Non-pigmented ciliary epithelial cell (primary cell): ENCODE results near the gene DAPK1.
A peak's percentile ranks its signal among the peaks of the same experiment; 100 is the strongest.

Experiments used
- DNase-seq: peaks from one replicate; pipeline ENCODE4 v3.0.0-alpha.2; 2010; ENCODE audit warnings: low read depth

Gene DAPK1

DNA sequence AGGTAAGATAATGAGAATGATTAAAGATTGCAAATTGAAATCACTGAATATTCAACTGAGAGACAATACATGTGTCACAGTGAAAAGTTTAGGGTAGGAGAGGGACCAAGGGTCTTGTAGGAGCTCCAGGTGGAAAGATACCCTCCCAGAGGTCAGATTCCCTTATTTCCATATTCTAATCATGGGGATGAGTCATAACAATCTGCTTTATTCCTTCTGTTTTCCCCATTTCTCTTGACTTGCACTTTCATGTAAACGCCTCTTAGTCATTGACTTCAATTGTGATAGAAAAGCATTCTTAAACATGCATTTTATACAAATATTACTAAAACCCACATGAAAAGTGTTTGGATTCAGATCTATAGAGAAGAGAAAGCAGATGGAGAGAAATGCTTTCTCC lies 147.0 kb downstream of the DAPK1 start:
- DNase-seq, result no peak

DNA sequence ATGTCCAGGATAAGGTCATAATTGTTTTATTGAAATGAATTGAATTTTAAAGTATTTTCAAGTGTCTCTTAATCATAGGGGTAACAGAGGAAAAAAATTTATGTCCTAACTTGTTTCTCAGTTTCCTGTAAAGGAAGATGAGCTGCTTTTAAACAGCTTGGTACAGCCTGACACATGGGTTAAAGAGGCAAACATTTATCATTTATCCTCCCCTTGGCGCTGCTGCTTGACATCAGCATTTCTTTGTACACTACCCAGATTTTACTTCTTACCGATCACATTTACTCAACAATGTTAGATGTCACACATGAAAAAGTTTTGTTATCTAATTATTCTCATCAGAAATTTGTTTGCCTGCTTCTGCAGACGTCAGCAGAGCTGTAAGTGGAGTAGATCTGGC lies 148.9 kb downstream of the DAPK1 start:
- DNase-seq, result no peak

DNA sequence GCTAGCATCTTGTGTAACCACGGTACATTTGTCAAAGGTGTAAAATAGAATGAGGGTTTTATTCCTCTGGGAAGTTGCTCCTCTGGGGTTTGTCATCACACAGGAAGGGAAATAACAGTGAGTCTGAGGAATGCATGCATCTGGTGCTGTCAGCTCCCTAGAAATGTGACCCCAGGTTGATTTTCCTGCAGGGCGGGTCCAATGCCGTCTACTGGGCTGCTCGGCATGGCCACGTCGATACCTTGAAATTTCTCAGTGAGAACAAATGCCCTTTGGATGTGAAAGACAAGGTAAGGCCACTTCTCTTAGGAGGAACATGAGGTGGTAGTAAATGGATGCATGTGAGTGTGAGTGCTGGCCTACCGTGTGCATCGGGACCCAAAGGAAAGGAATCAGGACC lies 149.4 kb downstream of the DAPK1 start:
- no peak for DNase-seq

DNA sequence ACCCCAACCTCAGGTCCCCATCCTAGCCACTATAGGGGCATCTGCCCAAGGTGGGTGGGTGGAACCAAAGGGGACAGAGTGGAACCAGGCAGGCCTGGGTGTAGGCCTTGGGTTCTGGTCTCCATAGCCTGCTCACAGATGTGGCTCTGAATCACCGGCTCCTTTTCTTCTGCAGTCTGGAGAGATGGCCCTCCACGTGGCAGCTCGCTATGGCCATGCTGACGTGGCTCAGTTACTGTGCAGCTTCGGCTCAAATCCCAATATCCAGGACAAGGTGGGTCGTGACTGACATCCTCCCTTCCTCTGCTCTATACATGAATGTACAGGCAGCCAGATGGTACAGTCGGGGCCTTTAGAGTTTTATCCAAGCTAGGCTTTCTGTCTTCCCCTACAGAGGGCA lies 150.9 kb downstream of the DAPK1 start:
- no peak for DNase-seq

DNA sequence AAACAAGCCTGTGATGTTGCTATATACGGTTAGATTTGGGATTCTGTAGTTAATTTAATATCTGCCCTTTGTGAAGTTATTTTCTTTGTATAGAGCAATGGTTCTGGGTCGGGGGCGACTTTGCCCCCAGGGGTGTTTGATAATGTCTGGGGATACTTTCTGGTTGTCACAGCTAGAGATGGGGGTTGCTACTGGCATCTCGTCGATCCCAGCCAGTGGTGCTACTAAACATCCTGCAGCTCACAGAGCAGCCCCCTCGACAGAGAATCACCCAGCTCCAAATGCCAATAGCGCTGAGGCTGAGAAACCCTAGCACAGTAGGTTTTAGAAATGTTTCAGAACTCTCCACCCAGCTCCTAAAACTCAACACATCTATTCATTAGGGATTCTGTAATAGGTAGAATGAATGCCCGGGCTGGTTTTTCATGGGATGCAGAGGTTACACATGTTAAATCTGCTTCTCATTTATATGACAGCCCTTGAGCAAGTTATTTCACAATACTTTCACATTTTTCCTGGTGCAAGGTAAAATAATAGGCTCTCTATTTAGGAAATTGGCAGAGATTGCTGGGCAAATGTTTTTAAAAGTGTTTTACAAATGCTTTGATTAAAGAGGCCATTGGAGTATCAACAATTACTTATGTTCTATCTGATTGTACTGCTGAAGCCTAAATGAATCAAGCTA lies 153.1 kb downstream of the DAPK1 start:
- no peak for DNase-seq

DNA sequence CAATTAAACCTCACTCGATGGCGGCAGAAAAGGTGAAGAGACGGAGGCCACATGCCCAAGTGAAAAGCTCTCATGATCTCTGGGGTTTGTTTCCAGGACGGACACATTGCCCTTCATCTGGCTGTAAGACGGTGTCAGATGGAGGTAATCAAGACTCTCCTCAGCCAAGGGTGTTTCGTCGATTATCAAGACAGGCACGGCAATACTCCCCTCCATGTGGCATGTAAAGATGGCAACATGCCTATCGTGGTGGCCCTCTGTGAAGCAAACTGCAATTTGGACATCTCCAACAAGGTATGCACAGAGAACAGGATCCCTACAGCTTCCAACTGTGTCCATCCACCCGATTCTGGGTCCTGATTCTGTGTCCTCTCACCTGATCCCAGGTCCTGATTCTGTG lies 153.8 kb downstream of the DAPK1 start:
- DNase-seq, result no peak

DNA sequence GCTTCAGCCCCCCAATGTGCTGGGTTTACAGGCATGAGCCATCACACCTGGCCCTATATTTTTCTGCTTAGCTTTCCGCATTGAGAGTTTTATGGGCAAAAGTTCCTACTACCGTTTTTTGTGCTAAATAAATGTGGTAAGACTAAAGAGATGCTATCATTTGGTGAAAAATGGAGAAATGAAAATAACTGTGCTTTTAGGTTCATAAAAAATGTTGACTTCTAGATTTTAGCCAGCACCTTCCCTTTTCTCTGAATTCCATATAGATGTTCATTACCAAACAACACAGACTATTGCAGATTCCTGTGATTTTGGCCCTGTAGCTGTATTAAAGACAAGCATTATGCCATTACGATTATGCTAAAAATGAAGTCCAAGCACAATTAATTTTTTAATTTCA lies 156.3 kb downstream of the DAPK1 start:
- no peak for DNase-seq

DNA sequence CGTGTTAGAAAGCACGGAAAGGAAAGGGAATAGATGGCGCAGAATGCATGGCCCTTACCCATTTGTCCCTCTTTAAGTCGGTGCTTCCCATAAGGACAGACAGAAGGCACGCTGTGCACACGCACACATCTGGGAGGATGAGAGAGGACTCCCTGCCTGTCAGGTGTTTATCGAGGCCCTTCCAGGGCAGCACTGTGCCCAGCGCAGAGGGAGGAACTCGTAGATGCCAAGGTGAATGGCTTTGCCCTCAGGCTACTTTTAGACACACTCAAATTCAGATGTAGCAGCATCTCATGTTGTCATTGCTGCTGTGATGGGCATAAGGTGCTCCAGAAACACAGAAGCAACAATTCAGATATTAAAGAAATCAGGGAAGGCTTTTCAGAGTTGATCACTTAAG lies 158.1 kb downstream of the DAPK1 start:
- no peak for DNase-seq

DNA sequence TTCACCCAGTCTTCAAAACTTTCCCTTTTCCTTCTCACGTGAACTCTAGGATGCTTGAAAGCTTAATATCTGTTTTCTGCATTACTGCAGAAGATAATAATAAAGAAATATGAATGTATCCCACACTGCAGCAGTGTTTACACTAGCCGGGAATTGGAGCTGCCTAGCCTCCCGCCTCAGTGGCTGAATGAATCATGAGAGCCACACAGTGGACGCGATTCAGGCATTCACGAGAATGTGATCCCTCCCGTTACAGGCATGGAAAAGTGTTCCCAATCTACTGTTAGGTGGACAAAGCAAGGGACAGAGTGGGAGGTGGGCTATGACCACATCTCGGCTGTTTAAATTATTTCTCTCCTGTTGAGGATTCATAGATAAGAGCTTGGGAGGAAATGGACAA lies 158.8 kb downstream of the DAPK1 start:
- peak; percentile 26 for DNase-seq

DNA sequence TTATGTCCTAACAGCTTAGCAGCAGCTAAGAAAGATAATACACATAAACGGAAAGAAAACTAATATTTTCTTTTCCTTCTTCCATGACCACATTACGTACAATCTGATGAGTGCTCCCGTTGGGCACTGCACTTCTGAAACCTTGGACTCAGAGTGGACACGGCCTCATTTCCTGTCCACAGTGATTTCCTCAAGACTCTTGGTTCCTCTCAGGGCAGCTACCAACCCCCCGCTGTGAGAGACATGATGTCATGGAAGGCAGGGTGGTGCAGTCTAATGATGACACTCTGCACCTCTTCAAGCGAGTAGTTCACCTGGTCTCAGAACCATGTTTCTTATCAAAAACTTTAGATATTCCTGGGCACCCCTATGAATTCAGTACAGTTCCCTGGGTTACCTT lies 159.5 kb downstream of the DAPK1 start:
- peak; percentile 20 for DNase-seq

DNA sequence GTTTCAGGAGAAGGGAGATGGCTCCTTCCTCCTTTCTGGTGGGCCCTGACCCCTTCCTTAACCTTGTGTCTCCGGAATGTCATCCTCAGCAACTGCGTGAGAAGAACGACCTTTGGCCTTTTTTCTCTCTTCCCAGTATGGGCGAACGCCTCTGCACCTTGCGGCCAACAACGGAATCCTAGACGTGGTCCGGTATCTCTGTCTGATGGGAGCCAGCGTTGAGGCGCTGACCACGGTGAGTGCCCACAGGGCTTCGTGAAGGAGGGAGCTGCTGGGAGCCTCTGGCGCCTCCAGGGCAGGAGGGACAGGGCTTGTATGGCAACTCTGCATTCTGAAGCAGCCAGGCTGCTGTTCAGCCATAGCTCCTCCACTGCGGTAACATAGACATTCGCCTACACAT lies 160.2 kb downstream of the DAPK1 start:
- DNase-seq, result no peak

DNA sequence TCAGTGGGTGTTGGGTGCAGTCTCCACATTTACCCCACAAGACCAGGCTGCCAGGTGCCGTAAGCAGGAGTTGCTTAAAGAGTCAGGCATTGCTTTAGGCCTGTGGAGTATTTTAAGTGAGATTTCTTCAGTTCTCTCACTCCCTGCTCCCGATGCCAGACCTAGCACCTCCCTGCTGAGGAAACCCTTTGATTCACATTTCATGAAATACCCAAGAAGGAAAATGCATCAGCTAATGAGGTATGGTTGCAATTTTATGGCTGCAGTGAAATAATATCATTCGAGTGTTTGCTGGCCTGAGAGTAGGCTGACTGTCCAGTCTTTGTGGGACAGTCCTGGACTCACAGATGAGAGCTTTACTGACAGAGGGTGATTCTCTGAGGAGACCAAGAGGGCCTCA lies 160.8 kb downstream of the DAPK1 start:
- no peak for DNase-seq

DNA sequence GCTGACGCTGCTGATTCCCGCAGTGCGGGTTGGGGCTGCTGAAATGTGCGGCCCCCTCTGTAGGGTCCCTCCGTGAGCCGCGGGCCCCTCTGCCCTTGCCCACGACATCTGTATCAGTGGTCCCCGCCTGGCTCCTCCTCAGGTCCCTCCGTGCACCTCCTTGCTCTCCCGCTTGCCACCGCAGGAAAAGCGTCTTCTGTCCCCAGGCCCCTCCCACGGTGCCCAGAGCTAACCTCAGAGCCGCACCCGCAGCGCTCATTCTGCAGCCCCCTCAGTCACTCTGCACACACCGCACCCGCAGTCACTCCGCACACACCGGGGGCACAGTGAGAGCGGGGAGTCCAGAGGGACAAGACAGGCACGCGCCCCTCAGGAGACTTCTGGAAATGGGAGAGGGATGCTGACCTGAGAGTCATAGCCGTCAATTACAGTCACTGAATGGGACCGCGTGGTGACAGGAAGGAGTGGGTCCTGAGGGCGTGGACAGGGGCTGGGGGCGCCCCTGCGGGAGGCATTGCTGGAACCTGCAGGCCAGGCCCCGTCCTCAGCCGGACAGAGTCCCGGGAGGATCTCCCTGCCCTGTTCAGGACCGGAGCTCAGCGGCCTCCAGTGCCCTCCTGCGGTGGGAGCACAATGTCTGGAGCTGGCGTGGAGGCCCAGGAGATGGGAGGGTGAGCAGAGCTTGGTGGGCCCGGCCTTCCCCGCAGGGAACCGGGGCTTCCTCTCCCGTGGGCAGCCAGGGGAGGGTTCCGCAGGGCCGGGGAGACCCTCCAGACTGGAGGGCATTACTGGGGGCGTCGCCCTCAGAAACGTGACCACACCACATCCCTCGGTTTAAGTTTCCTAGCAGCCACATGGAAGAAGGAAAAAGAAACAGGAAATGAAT lies 162.1 kb downstream of the DAPK1 start:
- no peak for DNase-seq

DNA sequence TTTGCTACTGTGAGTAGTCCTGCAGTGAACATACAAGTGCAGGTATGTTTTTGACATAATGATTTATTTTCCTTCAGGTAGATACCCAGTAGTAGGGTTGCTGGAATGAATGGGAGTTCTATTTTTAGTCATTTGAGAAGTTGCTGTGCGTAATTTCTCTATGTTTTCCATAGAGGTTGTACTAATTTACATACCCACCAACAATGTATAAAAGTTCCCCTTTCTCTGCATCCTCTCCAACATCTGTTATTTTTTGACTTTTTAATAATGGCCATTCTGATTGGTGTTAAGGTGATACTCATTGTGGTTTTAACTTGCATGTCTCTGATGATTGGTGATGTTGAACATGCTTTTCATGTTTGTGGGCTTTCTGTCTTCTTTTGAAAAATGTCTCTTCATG lies 163.6 kb downstream of the DAPK1 start:
- no peak for DNase-seq

DNA sequence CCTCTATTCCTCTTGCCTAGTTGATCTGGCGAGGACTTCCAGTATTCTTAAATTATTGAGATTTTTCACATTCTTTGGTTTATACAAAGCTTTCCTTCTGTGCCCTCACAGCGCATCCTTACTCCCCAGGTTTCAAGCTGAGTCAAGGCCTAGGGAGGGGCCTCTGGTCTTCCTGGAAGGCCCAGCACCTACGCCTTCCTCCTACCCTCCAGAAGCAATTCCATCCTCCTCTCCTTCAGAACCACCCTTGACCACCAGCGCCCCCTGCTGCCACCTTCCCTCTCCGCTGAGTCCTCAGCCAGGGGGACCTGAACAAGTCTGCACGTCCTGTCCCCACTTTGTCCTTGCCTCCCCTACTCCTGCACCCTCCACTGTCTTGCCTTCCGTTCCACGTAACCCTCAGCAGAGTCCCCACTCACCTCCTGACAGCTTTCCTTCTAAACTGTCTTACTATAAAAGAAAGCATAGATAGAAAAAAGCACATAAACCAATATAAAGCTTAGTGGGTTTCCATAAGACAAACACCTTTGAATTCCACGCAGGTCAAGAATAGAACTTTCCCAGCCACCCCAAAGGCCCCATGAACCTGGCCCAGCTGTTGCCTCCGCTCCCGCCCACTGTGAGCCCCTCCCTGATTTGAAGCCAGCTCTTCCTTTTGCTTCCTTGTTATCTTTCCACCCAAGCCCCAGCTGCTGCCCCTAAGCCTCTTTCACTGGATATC lies 165.3 kb downstream of the DAPK1 start:
- peak; percentile 72 for DNase-seq

DNA sequence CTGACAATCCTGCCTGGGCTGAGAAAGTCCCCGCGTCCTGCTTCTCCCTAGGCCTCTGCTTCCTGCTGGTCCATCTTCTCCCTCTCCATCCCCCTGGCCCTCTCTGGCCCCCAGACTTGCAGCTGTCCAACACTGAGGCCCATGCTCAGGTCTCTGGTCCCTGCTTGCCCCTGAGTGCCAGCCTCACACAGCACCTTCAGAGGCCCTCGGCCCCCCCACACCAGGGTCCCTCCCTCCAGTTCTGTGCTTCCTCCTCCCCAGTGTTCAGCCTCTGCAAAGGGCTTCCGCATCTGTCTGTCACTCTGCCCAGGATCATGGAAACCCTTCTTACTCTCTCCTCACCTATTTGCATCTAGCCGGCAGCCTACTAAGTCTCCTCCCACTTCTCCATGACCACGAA lies 165.9 kb downstream of the DAPK1 start:
- no peak for DNase-seq

DNA sequence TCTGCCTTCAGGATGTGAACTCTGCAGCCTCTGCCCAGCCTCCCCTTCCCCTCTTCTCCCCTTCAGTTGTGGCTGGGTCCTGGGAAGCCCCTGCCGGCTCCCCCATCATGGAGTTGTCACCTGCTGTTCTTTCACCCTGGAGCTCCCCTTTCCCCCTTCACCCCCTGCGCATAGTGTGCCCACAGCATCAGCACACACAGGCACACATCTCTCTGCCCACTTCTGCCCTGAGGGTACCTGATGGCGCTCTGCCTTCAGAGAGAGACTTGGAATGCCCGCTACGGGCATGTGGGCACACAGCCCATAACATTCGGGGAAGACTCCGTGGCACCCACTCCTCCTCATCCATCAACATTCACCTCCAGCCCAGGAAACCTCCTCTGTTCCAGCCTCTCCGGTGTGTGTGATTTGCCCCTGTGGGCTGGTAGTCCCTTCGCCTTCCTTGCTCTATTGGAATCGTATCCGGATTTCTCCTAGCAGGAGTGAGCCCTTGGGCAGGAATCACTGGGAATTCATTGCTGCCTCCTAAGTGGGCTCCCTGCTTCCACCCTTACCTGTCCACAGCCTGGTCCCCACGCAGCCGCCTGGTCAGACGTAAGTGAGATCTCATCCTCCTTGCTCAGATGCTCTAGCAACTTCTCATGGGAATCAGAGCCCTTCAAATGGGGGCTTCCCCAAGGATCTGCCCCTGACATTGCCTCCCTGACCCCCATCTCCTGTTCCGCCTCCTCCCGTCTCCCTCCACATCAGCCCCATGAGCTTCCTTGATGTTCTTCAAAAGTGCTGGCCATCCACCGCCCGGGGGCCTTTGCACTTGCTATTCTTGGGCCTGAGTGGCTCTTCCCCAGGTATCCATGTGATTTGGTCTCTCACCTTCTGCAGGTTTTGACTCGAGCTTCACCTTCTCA lies 166.7 kb downstream of the DAPK1 start:
- DNase-seq, result no peak

DNA sequence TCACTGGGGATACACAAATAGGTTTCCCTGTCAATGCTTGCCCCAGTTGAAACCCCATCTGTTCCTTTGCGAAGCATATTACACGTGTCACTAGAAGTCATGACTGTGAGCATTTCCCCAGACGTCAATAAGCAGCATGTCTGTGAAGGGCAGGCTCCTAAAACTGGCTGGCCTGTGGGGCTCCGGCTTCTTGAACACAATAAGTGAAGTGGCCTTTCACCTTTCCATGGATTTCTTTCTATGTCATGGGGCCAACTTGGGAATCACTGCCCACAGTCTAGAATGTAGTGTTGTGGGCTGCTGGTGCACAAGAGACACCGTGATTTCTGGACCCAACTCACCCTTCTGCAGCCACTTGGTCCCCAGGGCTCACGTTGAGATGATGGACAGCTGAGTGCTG lies 167.8 kb downstream of the DAPK1 start:
- DNase-seq, result no peak

DNA sequence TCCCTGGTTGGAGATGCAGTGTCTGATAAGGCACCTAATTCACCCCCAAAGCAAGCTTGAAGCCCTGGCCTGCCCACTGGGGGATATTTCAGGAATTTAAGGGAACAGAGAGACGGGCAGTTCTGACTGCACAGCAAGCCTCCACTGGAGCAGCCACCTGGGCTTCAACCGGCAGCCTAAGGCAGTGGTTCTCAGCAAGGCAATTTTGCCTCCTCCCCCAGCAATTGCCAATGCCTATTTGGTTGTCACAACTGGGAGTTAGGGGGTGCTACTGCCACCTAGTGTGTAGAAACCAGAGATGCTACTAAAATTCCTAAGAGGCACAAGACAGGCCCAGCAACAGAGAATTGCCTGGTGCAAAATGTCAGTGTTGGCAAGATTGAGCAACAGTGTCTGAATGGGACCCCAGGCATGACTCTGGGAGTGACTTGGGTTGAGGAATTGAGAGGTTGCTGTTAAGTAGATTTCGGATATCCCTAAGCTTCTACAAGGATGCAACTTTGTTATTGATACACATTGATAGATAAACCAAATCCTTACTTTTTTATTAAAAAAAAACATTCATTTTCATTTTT lies 169.6 kb downstream of the DAPK1 start:
- DNase-seq, result no peak

DNA sequence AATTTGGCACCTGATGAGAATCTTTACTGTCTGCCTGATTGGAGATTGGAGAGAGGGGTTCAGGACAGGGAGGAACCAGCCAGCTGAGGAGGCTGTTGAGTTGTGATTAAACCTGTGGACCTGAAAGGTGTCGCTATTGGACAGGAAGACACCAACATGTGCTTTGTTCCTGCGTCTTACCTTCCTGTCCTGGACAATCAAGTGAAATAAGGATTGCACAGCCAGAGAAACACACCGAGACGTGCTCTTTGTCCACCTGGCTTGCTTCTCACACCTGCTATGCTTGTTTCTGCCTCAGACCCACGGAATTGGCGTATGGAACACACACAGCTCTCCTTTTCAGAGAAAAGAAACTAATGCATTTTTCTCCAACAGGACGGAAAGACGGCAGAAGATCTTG lies 170.6 kb downstream of the DAPK1 start:
- DNase-seq, result no peak

DNA sequence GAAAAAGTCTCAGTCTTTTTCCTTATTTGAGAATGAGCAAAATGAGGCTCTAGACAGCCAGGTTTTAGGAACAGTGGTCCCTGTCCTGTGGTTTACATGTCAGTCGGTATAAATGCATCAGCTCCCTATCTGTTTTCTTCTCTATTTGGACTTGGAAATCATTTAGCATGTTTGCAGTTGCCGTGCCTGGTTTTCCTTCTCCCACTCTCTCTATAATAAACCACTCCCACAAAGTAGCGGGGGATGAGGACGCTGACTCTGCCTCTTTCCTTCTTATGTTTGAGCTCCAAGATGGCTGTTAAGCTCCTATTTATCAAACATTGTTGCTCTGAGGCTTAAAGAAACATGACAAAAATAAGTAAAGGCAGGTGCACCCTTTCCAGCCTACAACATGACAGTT lies 171.1 kb downstream of the DAPK1 start:
- no peak for DNase-seq
